SK-N-SH (cell line): ENCODE results near the gene ARF1.
A peak's percentile ranks its signal among the peaks of the same experiment; 100 is the strongest.

Experiments used
- ELF1 ChIP-seq: IDR thresholded peaks from 2 replicates; pipeline ENCODE4 v1.4.0; 2012
- EP300 ChIP-seq, 2 experiments: IDR thresholded peaks; 2 replicates each; pipeline versions ENCODE4 v1.4.0 to v1.6.1; 2012; ENCODE audit warnings: borderline replicate concordance in 1 of 2, low read depth in 1 of 2, low read length in 1 of 2
- EZH2phosphoT487 ChIP-seq: fragments of 200-600 bp; sonication (generic); IDR thresholded peaks from 2 replicates; pipeline ENCODE4 v1.6.1; 2017; ENCODE audit warnings: low read depth, mixed run types, mild to moderate bottlenecking, antibody characterized with exemption, moderate library complexity, borderline replicate concordance
- FOSL2 ChIP-seq: IDR thresholded peaks from 2 replicates; pipeline ENCODE4 v1.4.0; 2012; ENCODE audit warnings: low read depth, mild to moderate bottlenecking, moderate library complexity, borderline replicate concordance
- JUND ChIP-seq: IDR thresholded peaks from 2 replicates; pipeline ENCODE4 v1.4.0; 2012
- NRF1 ChIP-seq: IDR thresholded peaks from 2 replicates; pipeline ENCODE4 v1.6.1; 2012; ENCODE audit warnings: low read depth, mild to moderate bottlenecking, low read length
- POLR2AphosphoS5 ChIP-seq: IDR thresholded peaks from 2 replicates; pipeline ENCODE4 v1.6.1; 2012; ENCODE audit warnings: low read depth, low read length
- RAD21 ChIP-seq: IDR thresholded peaks from 2 replicates; pipeline ENCODE4 v1.6.1; 2012; ENCODE audit warnings: mild to moderate bottlenecking, low read length
- RFX5 ChIP-seq: IDR thresholded peaks from 2 replicates; pipeline ENCODE4 v1.6.1; 2012; ENCODE audit warnings: mild to moderate bottlenecking, improper control_type of control experiment, low read length
- TCF12 ChIP-seq: IDR thresholded peaks from 2 replicates; pipeline ENCODE4 v1.4.0; 2012
- TEAD4 ChIP-seq: IDR thresholded peaks from 2 replicates; pipeline ENCODE4 v1.4.0; 2012; ENCODE audit warnings: mild to moderate bottlenecking, borderline replicate concordance; ENCODE audit not compliant: insufficient read depth
- YY1 ChIP-seq: IDR thresholded peaks from 2 replicates; pipeline ENCODE4 v1.4.0; 2012; ENCODE audit warnings: low read depth, mild to moderate bottlenecking
- TF ChIP-seq, protein P1 (sequence below): fragments of 200-600 bp; sonication (generic); IDR thresholded peaks from 2 replicates; pipeline ENCODE4 v1.6.1; 2017; ENCODE audit warnings: antibody characterized with exemption, mild to moderate bottlenecking, moderate library complexity
- TF ChIP-seq, protein P2 (sequence below): IDR thresholded peaks from 2 replicates; pipeline ENCODE4 v1.4.0; 2012; ENCODE audit warnings: low read depth

GRCh38 chr1:228074954-228075730 is 7.4 kb upstream of the ARF1 start:
- TF ChIP-seq POLR2AphosphoS5 (no peak), RAD21 (no peak), YY1 (no peak), NRF1 (no peak), EZH2phosphoT487 (no peak), ELF1 (no peak), TCF12 (no peak), FOSL2 (no peak), RFX5 (peak; percentile 97), TEAD4 (no peak), JUND (no peak), EP300 (IDR thresholded peaks at IDR 0.05; ENCODE audit: borderline replicate concordance in 1 of 2, low read depth in 1 of 2, low read length in 1 of 2) (no peak)
- TF ChIP-seq, protein P1, sequence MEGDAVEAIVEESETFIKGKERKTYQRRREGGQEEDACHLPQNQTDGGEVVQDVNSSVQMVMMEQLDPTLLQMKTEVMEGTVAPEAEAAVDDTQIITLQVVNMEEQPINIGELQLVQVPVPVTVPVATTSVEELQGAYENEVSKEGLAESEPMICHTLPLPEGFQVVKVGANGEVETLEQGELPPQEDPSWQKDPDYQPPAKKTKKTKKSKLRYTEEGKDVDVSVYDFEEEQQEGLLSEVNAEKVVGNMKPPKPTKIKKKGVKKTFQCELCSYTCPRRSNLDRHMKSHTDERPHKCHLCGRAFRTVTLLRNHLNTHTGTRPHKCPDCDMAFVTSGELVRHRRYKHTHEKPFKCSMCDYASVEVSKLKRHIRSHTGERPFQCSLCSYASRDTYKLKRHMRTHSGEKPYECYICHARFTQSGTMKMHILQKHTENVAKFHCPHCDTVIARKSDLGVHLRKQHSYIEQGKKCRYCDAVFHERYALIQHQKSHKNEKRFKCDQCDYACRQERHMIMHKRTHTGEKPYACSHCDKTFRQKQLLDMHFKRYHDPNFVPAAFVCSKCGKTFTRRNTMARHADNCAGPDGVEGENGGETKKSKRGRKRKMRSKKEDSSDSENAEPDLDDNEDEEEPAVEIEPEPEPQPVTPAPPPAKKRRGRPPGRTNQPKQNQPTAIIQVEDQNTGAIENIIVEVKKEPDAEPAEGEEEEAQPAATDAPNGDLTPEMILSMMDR, result no peak
- TF ChIP-seq, protein P2, sequence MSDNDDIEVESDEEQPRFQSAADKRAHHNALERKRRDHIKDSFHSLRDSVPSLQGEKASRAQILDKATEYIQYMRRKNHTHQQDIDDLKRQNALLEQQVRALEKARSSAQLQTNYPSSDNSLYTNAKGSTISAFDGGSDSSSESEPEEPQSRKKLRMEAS, result no peak
